ENCODE measurements around the gene LARP6. TPM values are rescaled to one million over a fixed set of nuclear protein-coding genes. Genes with fewer than 3 reads are reported as not detected.

Gene LARP6
- total and polyA plus RNA-seq, 2 of the 13 experiments (the other 11 are each of a cell fraction or from before 2014, with no cell fraction given): 2.9 to 8.2 TPM

DNA sequence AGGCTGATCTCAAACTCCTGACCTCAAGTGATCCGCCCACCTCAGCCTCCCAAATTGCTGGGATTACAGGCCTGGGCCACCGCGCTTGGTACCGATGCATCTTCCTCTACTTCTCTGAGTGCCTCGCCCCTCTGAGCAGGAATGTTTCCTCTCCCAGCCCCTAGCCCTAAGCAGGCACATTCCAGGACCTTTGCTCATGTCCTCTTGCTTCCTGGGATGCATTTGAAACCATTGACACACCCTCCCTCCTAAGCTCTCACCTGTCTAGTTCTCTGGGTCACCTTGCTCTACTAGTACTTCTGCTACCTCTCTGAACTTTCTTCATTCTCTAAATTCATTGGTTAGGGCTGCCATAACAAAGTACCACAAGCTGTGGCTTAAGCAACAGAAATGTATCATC, 72.7 kb downstream of the LARP6 start:
- DNase-seq (ENCODE audit: low spot score): no peak
- peaks cover 18% of the 10 kb centered on the region for H3K4me1 ChIP-seq (ENCODE audit: insufficient read depth, low read length)
- ChIA-PET CTCF (ENCODE audit: low intra/inter-chr PET ratio, low total read pairs) (no interaction called here), POLR2A (no interaction called here)
- no peak for ATAC-seq
- WGBS (ENCODE audit: low lambda C conversion rate): 76% methylated on average over 5 of the region's 5 CpGs
- no peak overlapping the region for H2AFZ ChIP-seq (ENCODE audit: low read length)
- in situ Hi-C loops (cut with HindIII; ENCODE audit: extremely low pct_ligation_motif_present, low pct_unique_long_range_greater_than_20kb) (no loop called here), intact Hi-C loops (cut with micrococcal nuclease; ENCODE audit: unreplicated experiment) (no loop called here)
- H3K36me3 ChIP-seq (replicated peaks in 1 of 2; ENCODE audit: control insufficient read depth in 1 of 2, insufficient read depth in 2 of 2, low read length in 2 of 2): no peaks in the 10 kb centered on the region
- H3K4me3 ChIP-seq (replicated peaks in 1 of 3; ENCODE audit: insufficient read depth in 1 of 3, low read depth in 2 of 3, low read length in 3 of 3): no peak overlapping the region
- no peaks in the 10 kb centered on the region for H3K79me2 ChIP-seq (ENCODE audit: insufficient read depth, low read length)
- H4K20me1 ChIP-seq (ENCODE audit: insufficient read depth, low read length): no peaks in the 10 kb centered on the region
- no peak overlapping the region for H3K27ac ChIP-seq (ENCODE audit: extremely low read length, insufficient read depth, low read length)
- BruUV-seq (replicated peaks): no TSS peak
- FAIRE-seq: no peak
- no peak for TF ChIP-seq ZNF468 (CRISPR knock-in tag; IDR thresholded peaks at IDR 0.05)
- TF ChIP-seq ZFP36L1 (CRISPR knock-in tag; IDR thresholded peaks at IDR 0.05): no peak
- no peak for TF ChIP-seq MEIS1 (CRISPR knock-in tag; IDR thresholded peaks at IDR 0.05; ENCODE audit: borderline replicate concordance)
- no peak for TF ChIP-seq DR1 (CRISPR knock-in tag; IDR thresholded peaks at IDR 0.05)
- no peak for TF ChIP-seq ARID3A (IDR thresholded peaks at IDR 0.05; ENCODE audit: low read depth, low read length)
- no peak for TF ChIP-seq MTF1 (CRISPR knock-in tag; IDR thresholded peaks at IDR 0.05)
- TF ChIP-seq WIZ (CRISPR knock-in tag; IDR thresholded peaks at IDR 0.05): no peak
- no peak for TF ChIP-seq ZFP36L2 (CRISPR knock-in tag; IDR thresholded peaks at IDR 0.05)
- TF ChIP-seq MTF2 (CRISPR knock-in tag; IDR thresholded peaks at IDR 0.05; ENCODE audit: borderline replicate concordance): no peak
- TF ChIP-seq ATF1 (CRISPR knock-in tag; IDR thresholded peaks at IDR 0.05): no peak
- no peak for TF ChIP-seq FOXO1 (CRISPR knock-in tag; IDR thresholded peaks at IDR 0.05)
- TF ChIP-seq ZUFSP (CRISPR knock-in tag; IDR thresholded peaks at IDR 0.05; ENCODE audit: borderline replicate concordance): no peak
- TF ChIP-seq, protein P1, sequence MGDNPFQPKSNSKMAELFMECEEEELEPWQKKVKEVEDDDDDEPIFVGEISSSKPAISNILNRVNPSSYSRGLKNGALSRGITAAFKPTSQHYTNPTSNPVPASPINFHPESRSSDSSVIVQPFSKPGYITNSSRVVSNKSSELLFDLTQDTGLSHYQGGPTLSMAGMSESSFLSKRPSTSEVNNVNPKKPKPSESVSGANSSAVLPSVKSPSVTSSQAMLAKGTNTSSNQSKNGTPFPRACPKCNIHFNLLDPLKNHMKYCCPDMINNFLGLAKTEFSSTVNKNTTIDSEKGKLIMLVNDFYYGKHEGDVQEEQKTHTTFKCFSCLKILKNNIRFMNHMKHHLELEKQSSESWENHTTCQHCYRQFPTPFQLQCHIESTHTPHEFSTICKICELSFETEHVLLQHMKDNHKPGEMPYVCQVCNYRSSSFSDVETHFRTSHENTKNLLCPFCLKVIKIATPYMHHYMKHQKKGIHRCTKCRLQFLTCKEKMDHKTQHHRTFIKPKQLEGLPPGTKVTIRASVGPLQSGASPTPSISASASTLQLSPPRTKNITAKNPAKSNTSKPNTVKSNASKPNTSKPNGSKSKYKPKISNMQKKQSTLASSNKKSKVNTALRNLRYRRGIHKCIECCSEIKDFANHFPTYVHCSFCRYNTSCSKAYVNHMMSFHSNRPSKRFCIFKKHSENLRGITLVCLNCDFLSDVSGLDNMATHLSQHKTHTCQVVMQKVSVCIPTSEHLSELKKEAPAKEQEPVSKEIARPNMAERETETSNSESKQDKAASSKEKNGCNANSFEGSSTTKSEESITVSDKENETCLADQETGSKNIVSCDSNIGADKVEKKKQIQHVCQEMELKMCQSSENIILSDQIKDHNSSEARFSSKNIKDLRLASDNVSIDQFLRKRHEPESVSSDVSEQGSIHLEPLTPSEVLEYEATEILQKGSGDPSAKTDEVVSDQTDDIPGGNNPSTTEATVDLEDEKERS (CRISPR knock-in tag; IDR thresholded peaks at IDR 0.05): no peak
- no peak for TF ChIP-seq NCOA2 (CRISPR knock-in tag; IDR thresholded peaks at IDR 0.05)
- no peak for TF ChIP-seq ONECUT2 (CRISPR knock-in tag; IDR thresholded peaks at IDR 0.05)
- TF ChIP-seq ZNF558 (CRISPR knock-in tag; IDR thresholded peaks at IDR 0.05; ENCODE audit: borderline replicate concordance): no peak
- no peak overlapping the region for H3K4me2 ChIP-seq (ENCODE audit: low read depth, low read length)
- H3K9me3 ChIP-seq (ENCODE audit: low read length): no peaks in the 10 kb centered on the region
- H3K9ac ChIP-seq (ENCODE audit: insufficient read depth, low read depth, low read length): no peak overlapping the region
- H3K27me3 ChIP-seq (ENCODE audit: control insufficient read depth in 1 of 2, insufficient read depth in 2 of 2, low read length in 2 of 2): no peaks in the 10 kb centered on the region
